Measurements from ENCODE around the gene CFAP77.

Gene CFAP77

GRCh38 chr9:132458432-132458831 lies 48.4 kb downstream of the CFAP77 start:
- TF ChIP-seq CTCF (conservative IDR thresholded peaks at IDR 0.05; ENCODE audit: low read depth, low read length), result no peak
- H2AFZ ChIP-seq (ENCODE audit: low read depth), result no peak overlapping the region
- H4K20me1 ChIP-seq (ENCODE audit: insufficient read depth), result no peaks in the 10 kb centered on the region
- H3K9ac ChIP-seq, result no peak overlapping the region
- no peak overlapping the region for H3K4me2 ChIP-seq
- H3K36me3 ChIP-seq (ENCODE audit: insufficient read depth), result no peaks in the 10 kb centered on the region
- H3K27me3 ChIP-seq (ENCODE audit: insufficient read depth, low read depth), result peaks cover 16% of the 10 kb centered on the region; the same call in 1 of the 2 replicates
- no peaks in the 10 kb centered on the region for H3K4me1 ChIP-seq (ENCODE audit: low read depth, poor library complexity, severe bottlenecking)
- no peaks in the 10 kb centered on the region for H3K79me2 ChIP-seq (ENCODE audit: insufficient read depth, low read depth)
- H3K4me3 ChIP-seq (IDR thresholded peaks at IDR 0.05; ENCODE audit: insufficient read depth, low read depth, low read length), result no peak overlapping the region
- no peak overlapping the region for H3K27ac ChIP-seq

GRCh38 chr9:132459661-132460060 lies 49.6 kb downstream of the CFAP77 start:
- no peaks in the 10 kb centered on the region for H3K4me1 ChIP-seq (ENCODE audit: low read depth, poor library complexity, severe bottlenecking)
- no peaks in the 10 kb centered on the region for H3K36me3 ChIP-seq (ENCODE audit: insufficient read depth)
- no peak overlapping the region for H3K4me2 ChIP-seq
- TF ChIP-seq CTCF (conservative IDR thresholded peaks at IDR 0.05; ENCODE audit: low read depth, low read length), result no peak
- no peak overlapping the region for H3K9ac ChIP-seq
- no peak overlapping the region for H3K4me3 ChIP-seq (IDR thresholded peaks at IDR 0.05; ENCODE audit: insufficient read depth, low read depth, low read length)
- H2AFZ ChIP-seq (ENCODE audit: low read depth), result no peak overlapping the region
- no peak overlapping the region for H3K27ac ChIP-seq
- H4K20me1 ChIP-seq (ENCODE audit: insufficient read depth), result no peaks in the 10 kb centered on the region
- H3K79me2 ChIP-seq (ENCODE audit: insufficient read depth, low read depth), result no peaks in the 10 kb centered on the region
- H3K27me3 ChIP-seq (ENCODE audit: insufficient read depth, low read depth), result peaks cover 10% of the 10 kb centered on the region; the same call in 1 of the 2 replicates

- no peak overlapping the region for H3K27ac ChIP-seq
- H4K20me1 ChIP-seq (ENCODE audit: insufficient read depth), result no peaks in the 10 kb centered on the region
- no peaks in the 10 kb centered on the region for H3K36me3 ChIP-seq (ENCODE audit: insufficient read depth)
- no peak overlapping the region for H2AFZ ChIP-seq (ENCODE audit: low read depth)
- H3K4me3 ChIP-seq (IDR thresholded peaks at IDR 0.05; ENCODE audit: insufficient read depth, low read depth, low read length), result no peak overlapping the region
- H3K4me2 ChIP-seq, result no peak overlapping the region
- no peaks in the 10 kb centered on the region for H3K4me1 ChIP-seq (ENCODE audit: low read depth, poor library complexity, severe bottlenecking)
- H3K9ac ChIP-seq, result no peak overlapping the region
- no peaks in the 10 kb centered on the region for H3K79me2 ChIP-seq (ENCODE audit: insufficient read depth, low read depth)
- no peak for TF ChIP-seq CTCF (conservative IDR thresholded peaks at IDR 0.05; ENCODE audit: low read depth, low read length)
- H3K27me3 ChIP-seq (ENCODE audit: insufficient read depth, low read depth), result peaks cover 10% of the 10 kb centered on the region; the same call in 1 of the 2 replicates
Measured at GRCh38 chr9:132460240-132460639, 50.2 kb downstream of the CFAP77 start.

- Histone ChIP-seq H3K4me1 (ENCODE audit: low read depth, poor library complexity, severe bottlenecking) (no peaks in the 10 kb centered on the region), H3K27ac (no peak overlapping the region), H3K9ac (no peak overlapping the region), H3K79me2 (ENCODE audit: insufficient read depth, low read depth) (no peaks in the 10 kb centered on the region), H3K36me3 (ENCODE audit: insufficient read depth) (no peaks in the 10 kb centered on the region), H3K27me3 (ENCODE audit: insufficient read depth, low read depth) (peaks cover 5% of the 10 kb centered on the region; the same call in 1 of the 2 replicates), H4K20me1 (ENCODE audit: insufficient read depth) (no peaks in the 10 kb centered on the region), H3K4me3 (IDR thresholded peaks at IDR 0.05; ENCODE audit: insufficient read depth, low read depth, low read length) (no peak overlapping the region), H2AFZ (ENCODE audit: low read depth) (no peak overlapping the region), H3K4me2 (no peak overlapping the region)
- no peak for TF ChIP-seq CTCF (conservative IDR thresholded peaks at IDR 0.05; ENCODE audit: low read depth, low read length)
Measured at GRCh38 chr9:132461281-132461896, 51.4 kb downstream of the CFAP77 start.

Measured in KMS-11 (cell line).